IPS-18c (cell line): Measurements from ENCODE around the gene PADI1.

Source experiments
- H3K4me3 ChIP-seq: 2 replicates; pipeline ENCODE4 v1.7.0; 2013; ENCODE audit warnings: low read depth, mild to moderate bottlenecking, low read length, moderate library complexity; ENCODE audit not compliant: insufficient read depth
- H3K9me3 ChIP-seq: one replicate; pipeline ENCODE4 v1.6.1; 2013; ENCODE audit warnings: mild to moderate bottlenecking, low read length, moderate library complexity; ENCODE audit not compliant: control insufficient read depth, insufficient read depth

PADI1 gene

GRCh38 chr1:17204546-17205440 is at the start of gene PADI1:
PADI1 (plus strand) TSS chr1:17205128; CDS start chr1:17205218, 90 bp downstream.
- H3K9me3 ChIP-seq = no peaks in the 10 kb centered on the region
- no peak within 1 kb of the TSS for H3K4me3 ChIP-seq

- no peak overlapping the region for H3K4me3 ChIP-seq
- H3K9me3 ChIP-seq = peaks cover 12% of the 10 kb centered on the region
Measured at GRCh38 chr1:17155257-17155920, 49.5 kb upstream of the PADI1 start.

- Histone ChIP-seq H3K9me3 (peaks cover 12% of the 10 kb centered on the region), H3K4me3 (no peak overlapping the region)
Measured at GRCh38 chr1:17156108-17156507, 48.8 kb upstream of the PADI1 start.

- Histone ChIP-seq H3K9me3 (peaks cover 12% of the 10 kb centered on the region), H3K4me3 (no peak overlapping the region)
Measured at GRCh38 chr1:17158961-17159360, 46.0 kb upstream of the PADI1 start.

GRCh38 chr1:17161137-17161740 is 43.7 kb upstream of the PADI1 start:
- Histone ChIP-seq H3K4me3 (no peak overlapping the region), H3K9me3 (no peaks in the 10 kb centered on the region)

- Histone ChIP-seq H3K9me3 (no peaks in the 10 kb centered on the region), H3K4me3 (no peak overlapping the region)
Measured at GRCh38 chr1:17161926-17162800, 42.8 kb upstream of the PADI1 start.

- Histone ChIP-seq H3K9me3 (no peaks in the 10 kb centered on the region), H3K4me3 (no peak overlapping the region)
Measured at GRCh38 chr1:17162941-17163340, 42.0 kb upstream of the PADI1 start.

- no peak overlapping the region for H3K4me3 ChIP-seq
- no peaks in the 10 kb centered on the region for H3K9me3 ChIP-seq
Measured at GRCh38 chr1:17163371-17163770, 41.6 kb upstream of the PADI1 start.

- no peak overlapping the region for H3K4me3 ChIP-seq
- H3K9me3 ChIP-seq = no peaks in the 10 kb centered on the region
Measured at GRCh38 chr1:17163789-17164666, 40.9 kb upstream of the PADI1 start.

GRCh38 chr1:17165823-17166222 is 39.1 kb upstream of the PADI1 start:
- H3K4me3 ChIP-seq = no peak overlapping the region
- no peaks in the 10 kb centered on the region for H3K9me3 ChIP-seq

- no peaks in the 10 kb centered on the region for H3K9me3 ChIP-seq
Measured at GRCh38 chr1:17167041-17167785, 37.7 kb upstream of the PADI1 start.

GRCh38 chr1:17167786-17168090 is 37.2 kb upstream of the PADI1 start:
- Histone ChIP-seq H3K4me3 (no peak overlapping the region), H3K9me3 (no peaks in the 10 kb centered on the region)

More at GRCh38 chr1:17167041-17167785, 37.7 kb upstream of the PADI1 start:
- H3K4me3 ChIP-seq = no peak overlapping the region

GRCh38 chr1:17168091-17168876 is 36.6 kb upstream of the PADI1 start:
- no peak overlapping the region for H3K4me3 ChIP-seq
- H3K9me3 ChIP-seq = no peaks in the 10 kb centered on the region

- no peaks in the 10 kb centered on the region for H3K9me3 ChIP-seq
- no peak overlapping the region for H3K4me3 ChIP-seq
Measured at GRCh38 chr1:17170571-17170970, 34.4 kb upstream of the PADI1 start.

- no peak overlapping the region for H3K4me3 ChIP-seq
- no peaks in the 10 kb centered on the region for H3K9me3 ChIP-seq
Measured at GRCh38 chr1:17173217-17173616, 31.7 kb upstream of the PADI1 start.
